Tibial artery (tissue), 4 donors: Measurements from ENCODE around the gene SLC33A1.

Experiments used
- DNase-seq, 2 donors: peaks; one replicate each; pipeline ENCODE4 v3.0.0-alpha.2; 2019
- H3K27ac ChIP-seq, 2 donors: fragments of 200-600 bp; sonication (generic) in 1 of 2; 1 replicate in 1 of 2; 2 replicates in 1 of 2; pipeline ENCODE4 v1.5.1; 2018 to 2019; ENCODE audit warnings: mild to moderate bottlenecking in 1 of 2
- H3K27me3 ChIP-seq, 2 donors: fragments of 200-600 bp; sonication (generic) in 1 of 2; one replicate each; pipeline versions ENCODE4 v1.5.1 to v1.6.0; 2016 to 2019
- H3K36me3 ChIP-seq, 3 donors: fragments of 200-600 bp; sonication (generic) in 2 of 3; one replicate each; pipeline ENCODE4 v1.5.1; 2016 to 2019; ENCODE audit warnings: mild to moderate bottlenecking in 2 of 3
- H3K4me1 ChIP-seq, 4 donors: fragments of 200-600 bp; sonication (generic) in 2 of 4; 1 replicate in 3 of 4; 2 replicates in 1 of 4; pipeline ENCODE4 v1.5.1; 2016 to 2019
- H3K4me3 ChIP-seq, 2 donors: fragments of 200-600 bp; sonication (generic) in 1 of 2; 1 replicate in 1 of 2; 2 replicates in 1 of 2; pipeline ENCODE4 v1.5.1; 2018 to 2019; ENCODE audit warnings: mild to moderate bottlenecking in 2 of 2
- H3K9me3 ChIP-seq, 3 donors: fragments of 200-600 bp; sonication (generic) in 1 of 3; one replicate each; pipeline ENCODE4 v1.5.1; 2016 to 2019
- CTCF ChIP-seq, 2 experiments: fragments of 200-600 bp in 1 of 2; fragments of 450-650 bp in 1 of 2; IDR thresholded peaks; one replicate each; pipeline ENCODE4 v1.5.1; 2017 to 2019; ENCODE audit warnings: antibody characterized with exemption in 2 of 2, mild to moderate bottlenecking in 1 of 2, moderate library complexity in 1 of 2
- intact Hi-C: fragments of 100-400 bp; cut with DNase I; formaldehyde crosslinking; loops from one replicate; pipeline ENCODE4 v1.15.0; 2023; ENCODE audit warnings: low total_unique reads

Gene SLC33A1

GRCh38 chr3:155791190-155791589, 63.0 kb downstream of the SLC33A1 start:
- Histone ChIP-seq H3K4me3 (no peak overlapping the region), H3K36me3 (peaks cover 16 to 18% (median 18%) of the 10 kb centered on the region in 3 donors), H3K4me1 (no peaks in the 10 kb centered on the region), H3K9me3 (no peaks in the 10 kb centered on the region), H3K27ac (no peak overlapping the region), H3K27me3 (no peaks in the 10 kb centered on the region)
- intact Hi-C loops, result no loop called here
- no peak for DNase-seq
- TF ChIP-seq CTCF (IDR thresholded peaks at IDR 0.05), result no peak

GRCh38 chr3:155790272-155790925, 63.8 kb downstream of the SLC33A1 start:
- no peaks in the 10 kb centered on the region for H3K4me1 ChIP-seq
- no peak overlapping the region for H3K4me3 ChIP-seq
- TF ChIP-seq CTCF (IDR thresholded peaks at IDR 0.05), result no peak
- no peaks in the 10 kb centered on the region for H3K9me3 ChIP-seq
- no peak for DNase-seq
- intact Hi-C loops, result no loop called here
- no peaks in the 10 kb centered on the region for H3K27me3 ChIP-seq
- no peak overlapping the region for H3K27ac ChIP-seq
- H3K36me3 ChIP-seq, result peaks cover 16 to 18% (median 18%) of the 10 kb centered on the region in 3 donors

GRCh38 chr3:155785662-155786295, 68.4 kb downstream of the SLC33A1 start:
- no peak overlapping the region for H3K4me3 ChIP-seq
- no peaks in the 10 kb centered on the region for H3K27me3 ChIP-seq
- H3K27ac ChIP-seq, result no peak overlapping the region
- TF ChIP-seq CTCF (IDR thresholded peaks at IDR 0.05), result no peak
- peaks cover 0 to 7% (median 0%) of the 10 kb centered on the region in 3 donors for H3K9me3 ChIP-seq
- intact Hi-C loops, result no loop called here
- DNase-seq, result no peak
- H3K36me3 ChIP-seq, result peaks cover 8 to 29% (median 9%) of the 10 kb centered on the region in 3 donors
- no peaks in the 10 kb centered on the region for H3K4me1 ChIP-seq

- H3K4me3 ChIP-seq, result no peak overlapping the region
- H3K36me3 ChIP-seq, result peaks cover 8 to 25% (median 13%) of the 10 kb centered on the region in 3 donors
- DNase-seq, result no peak
- intact Hi-C loops, result no loop called here
- H3K4me1 ChIP-seq, result no peaks in the 10 kb centered on the region
- H3K27ac ChIP-seq, result no peak overlapping the region
- no peaks in the 10 kb centered on the region for H3K27me3 ChIP-seq
- H3K9me3 ChIP-seq, result peaks cover 0 to 7% (median 0%) of the 10 kb centered on the region in 3 donors
- no peak for TF ChIP-seq CTCF (IDR thresholded peaks at IDR 0.05)
Measured at GRCh38 chr3:155782390-155782953, 71.8 kb downstream of the SLC33A1 start.

- H3K4me1 ChIP-seq, result no peaks in the 10 kb centered on the region
- H3K36me3 ChIP-seq, result peaks cover 8 to 26% (median 13%) of the 10 kb centered on the region in 3 donors
- intact Hi-C loops, result no loop called here
- no peak overlapping the region for H3K27ac ChIP-seq
- no peaks in the 10 kb centered on the region for H3K27me3 ChIP-seq
- peaks cover 0 to 7% (median 0%) of the 10 kb centered on the region in 3 donors for H3K9me3 ChIP-seq
- no peak for DNase-seq
- TF ChIP-seq CTCF (IDR thresholded peaks at IDR 0.05), result no peak
- H3K4me3 ChIP-seq, result no peak overlapping the region
Measured at GRCh38 chr3:155780291-155780690, 73.9 kb downstream of the SLC33A1 start.
